Endometrial microvascular endothelial cells (primary cell): ENCODE measurements around the gene RESF1. TPM values are rescaled to one million over a fixed set of nuclear protein-coding genes. Genes with fewer than 3 reads are reported as not detected.

Experiments used
- in situ Hi-C: cut with HindIII; loops from 2 replicates; pipeline ENCODE4 v1.10.0; 2017; ENCODE audit warnings: low sequenced_read_pairs, low pct_unique_long_range_greater_than_20kb; ENCODE audit errors: inconsistent ontology term
- total RNA-seq: library from RNA; depleted of rRNA; stranded (reverse); fragments of >200 nt; gene quantifications from one replicate; pipeline ENCODE4 v1.2.3, GENCODE V29; 2015; ENCODE audit errors: inconsistent ontology term

RESF1 gene
- total RNA-seq, 1 donor from 2014 or later, result 113 TPM

- in situ Hi-C loops, result loop anchor here (25.0 kb wide), 1 partner anchor 218 kb away; the partner anchor contains the start of gene AMN1
Observed at GRCh38 chr12:31954925-31955858, 4.0 kb upstream of the RESF1 start.

GRCh38 chr12:31958569-31959160 lies 550 bp upstream of the RESF1 start:
- in situ Hi-C loops, result loop anchor here (25.0 kb wide), 1 partner anchor 221 kb away; the partner anchor contains the start of gene AMN1

GRCh38 chr12:31959701-31960391 lies 631 bp downstream of the RESF1 start:
- in situ Hi-C loops, result loop anchor here (10.0 to 25.0 kb wide), 2 partner anchors 65 to 223 kb away; partner anchors contain the start of gene AMN1

GRCh38 chr12:31961137-31961536 lies 1.9 kb downstream of the RESF1 start:
- in situ Hi-C loops, result loop anchor here (10.0 to 25.0 kb wide), 2 partner anchors 66 to 224 kb away; partner anchors contain the start of gene AMN1

- in situ Hi-C loops, result loop anchor here (10.0 to 25.0 kb wide), 2 partner anchors 67 to 225 kb away; partner anchors contain the start of gene AMN1
Observed at GRCh38 chr12:31962076-31962475, 2.9 kb downstream of the RESF1 start.

GRCh38 chr12:31964280-31964679 lies 5.1 kb downstream of the RESF1 start:
- in situ Hi-C loops, result loop anchor here (10.0 to 25.0 kb wide), 2 partner anchors 69 to 227 kb away; partner anchors contain the start of gene AMN1

- in situ Hi-C loops, result loop anchor here (10.0 to 25.0 kb wide), 2 partner anchors 70 to 228 kb away; partner anchors contain the start of gene AMN1
Observed at GRCh38 chr12:31965090-31965489, 5.9 kb downstream of the RESF1 start.

- in situ Hi-C loops, result loop anchor here (10.0 to 25.0 kb wide), 2 partner anchors 72 to 229 kb away; partner anchors contain the start of gene AMN1
Observed at GRCh38 chr12:31966558-31967205, 7.5 kb downstream of the RESF1 start.

- in situ Hi-C loops, result loop anchor here (10.0 to 25.0 kb wide), 2 partner anchors 73 to 230 kb away; partner anchors contain the start of gene AMN1
Observed at GRCh38 chr12:31967539-31967938, 8.3 kb downstream of the RESF1 start.

- in situ Hi-C loops, result loop anchor here (25.0 kb wide), 1 partner anchor 233 kb away; the partner anchor contains the start of gene AMN1
Observed at GRCh38 chr12:31970199-31970598, 11.0 kb downstream of the RESF1 start.

- in situ Hi-C loops, result loop anchor here (25.0 kb wide), 1 partner anchor 237 kb away; the partner anchor contains the start of gene AMN1
Observed at GRCh38 chr12:31973818-31974217, 14.6 kb downstream of the RESF1 start.

GRCh38 chr12:31974673-31975072 lies 15.5 kb downstream of the RESF1 start:
- in situ Hi-C loops, result loop anchor here (25.0 kb wide), 1 partner anchor 237 kb away; the partner anchor contains the start of gene AMN1

- in situ Hi-C loops, result no loop called here
Observed at GRCh38 chr12:31984806-31985591, 25.8 kb downstream of the RESF1 start.

- in situ Hi-C loops, result no loop called here
Observed at GRCh38 chr12:31985832-31986231, 26.6 kb downstream of the RESF1 start.

- in situ Hi-C loops, result no loop called here
Observed at GRCh38 chr12:31989571-31990362, 30.6 kb downstream of the RESF1 start.

GRCh38 chr12:31991146-31991545 lies 31.9 kb downstream of the RESF1 start:
- in situ Hi-C loops, result no loop called here

- in situ Hi-C loops, result no loop called here
Observed at GRCh38 chr12:31991815-31992214, 32.6 kb downstream of the RESF1 start.
